ENCODE measurements around the gene METTL9. TPM values are rescaled to one million over a fixed set of nuclear protein-coding genes. Genes with fewer than 3 reads are reported as not detected.

METTL9 gene
- 76.5 and 103 TPM in 2 replicates for total RNA-seq (ENCODE audit: low replicate concordance)

GRCh38 chr16:21599122-21600030 lies at the start of gene METTL9:
TSS of gene METTL9 (plus strand) at chr16:21599577. CDS start at chr16:21599734, 157 bp downstream.

DNA sequence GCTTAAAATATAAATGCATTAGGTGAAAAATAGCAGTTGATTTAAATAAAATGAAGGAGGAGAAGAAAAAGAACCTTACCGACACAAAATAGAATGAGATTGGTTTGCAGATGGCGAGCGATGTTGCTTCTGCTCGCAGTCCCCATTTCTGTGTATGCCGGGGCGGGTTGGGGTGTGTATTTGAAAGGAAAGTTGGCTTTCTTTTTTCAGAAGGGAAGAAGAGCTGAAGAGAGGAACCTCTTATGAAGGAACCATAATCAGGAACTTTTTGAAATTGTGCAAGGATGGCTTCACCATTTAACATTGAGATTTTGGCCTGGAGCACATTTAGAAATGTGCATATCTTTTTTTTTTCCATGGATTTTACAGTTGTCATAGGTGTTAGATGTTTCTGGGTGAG lies 53.1 kb downstream of the METTL9 start, which contains the start of gene IGSF6:
Gene IGSF6 (minus strand): TSS at position 156 of the 400 bp plus-strand sequence. CDS start 10 bp downstream, at position 146.

DNA sequence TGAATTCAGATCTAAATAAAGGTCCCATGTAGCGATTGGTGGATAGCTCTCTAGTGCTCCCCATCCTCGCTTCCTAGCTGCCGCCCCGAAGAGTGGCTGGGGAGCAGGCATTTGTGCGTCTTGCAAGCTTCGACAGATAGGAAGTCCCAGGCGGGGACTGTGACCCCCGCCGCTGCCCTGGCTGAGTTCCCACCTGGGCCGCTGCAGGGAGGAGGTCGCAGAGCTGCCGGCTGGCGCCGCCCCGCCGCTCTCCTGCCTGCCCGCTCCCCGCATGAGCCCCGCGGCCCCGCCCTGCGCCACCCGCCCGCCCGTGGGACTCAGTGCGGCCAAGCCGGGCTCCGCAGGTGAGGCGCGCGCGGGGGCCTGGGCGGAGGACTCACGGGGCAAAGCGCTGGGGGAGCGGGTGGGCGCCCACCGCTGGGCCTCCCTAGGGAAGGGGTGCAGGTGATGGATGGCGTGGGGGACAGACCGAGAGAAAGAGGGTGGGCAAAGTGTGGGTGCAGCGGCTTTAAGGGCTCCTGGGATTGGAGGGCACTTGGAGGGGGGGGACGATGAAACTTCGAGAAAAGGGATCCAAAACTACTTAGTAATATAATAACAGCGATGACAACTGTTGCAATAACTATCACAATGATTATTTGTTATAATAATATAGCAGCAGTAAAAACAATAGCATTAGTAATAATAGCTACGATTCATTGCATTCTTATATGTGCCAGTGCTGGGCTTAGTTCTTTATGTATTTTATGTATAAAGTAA lies 64.7 kb downstream of the METTL9 start, which contains the start of gene OTOA:
Gene OTOA (plus strand): TSS at position 80 of the 759 bp plus-strand sequence. CDS start 14,547 bp downstream, outside the sequence.

Other genes starting within 250 kb of the METTL9 start
- gene IGSF6, start 53.0 kb downstream of the METTL9 start, total RNA-seq (ENCODE audit: low replicate concordance) = not detected in 2 replicates
- gene OTOA, start 64.4 kb downstream of the METTL9 start, total RNA-seq (ENCODE audit: low replicate concordance) = not detected in 2 replicates

Data from smooth muscle cell of the coronary artery (primary cell).